Measurements from ENCODE around the gene ASL. TPM values are rescaled to one million over a fixed set of nuclear protein-coding genes. Genes with fewer than 3 reads are reported as not detected.

The ASL gene
- total and polyA plus RNA-seq, 10 of the 15 experiments (the other 5 are each of a cell fraction or from before 2014, with no cell fraction given), result 0.66 to 36.7 (median 28.8) TPM

DNA sequence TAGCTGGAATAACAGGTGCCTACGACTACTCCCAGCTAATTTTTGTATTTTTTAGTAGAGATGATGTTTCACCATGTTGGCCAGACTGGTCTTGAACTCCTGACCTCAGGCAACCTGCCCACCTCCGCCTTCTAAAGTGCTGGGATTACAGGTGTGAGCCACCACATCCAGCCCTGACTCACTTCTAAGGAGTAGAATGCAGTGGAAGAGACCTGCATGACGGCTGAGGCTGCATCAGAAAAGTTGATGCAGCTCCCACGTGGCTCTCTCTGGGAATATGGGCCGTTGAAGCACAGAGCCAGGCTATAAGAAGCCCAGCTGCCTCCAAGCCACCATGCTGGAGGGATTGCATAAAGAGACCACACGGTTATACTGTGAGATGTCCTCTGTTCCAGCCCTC lies 21.6 kb upstream of the ASL start (continued):
- TF ChIP-seq E4F1 (IDR thresholded peaks at IDR 0.05; ENCODE audit: borderline replicate concordance, partially characterized antibody), result no peak
- peak; percentile 76 for TF ChIP-seq RUNX3 (IDR thresholded peaks at IDR 0.05; ENCODE audit: low read length)
- no peak for TF ChIP-seq CUX1 (IDR thresholded peaks at IDR 0.05; ENCODE audit: insufficient replicate concordance, low read depth, low read length)
- TF ChIP-seq EGR1 (IDR thresholded peaks at IDR 0.05; ENCODE audit: borderline replicate concordance in 1 of 2, low read depth in 2 of 2, low read length in 2 of 2), result 0 out of 3 replicates have a peak, but pooled peaks of 1 of the 2 experiments have one; percentile 2
- TF ChIP-seq, protein P1, sequence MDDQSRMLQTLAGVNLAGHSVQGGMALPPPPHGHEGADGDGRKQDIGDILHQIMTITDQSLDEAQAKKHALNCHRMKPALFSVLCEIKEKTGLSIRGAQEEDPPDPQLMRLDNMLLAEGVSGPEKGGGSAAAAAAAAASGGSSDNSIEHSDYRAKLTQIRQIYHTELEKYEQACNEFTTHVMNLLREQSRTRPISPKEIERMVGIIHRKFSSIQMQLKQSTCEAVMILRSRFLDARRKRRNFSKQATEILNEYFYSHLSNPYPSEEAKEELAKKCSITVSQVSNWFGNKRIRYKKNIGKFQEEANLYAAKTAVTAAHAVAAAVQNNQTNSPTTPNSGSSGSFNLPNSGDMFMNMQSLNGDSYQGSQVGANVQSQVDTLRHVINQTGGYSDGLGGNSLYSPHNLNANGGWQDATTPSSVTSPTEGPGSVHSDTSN (IDR thresholded peaks at IDR 0.05; ENCODE audit: insufficient replicate concordance, low read depth, low read length), result no peak
- no peak for TF ChIP-seq HDAC2 (IDR thresholded peaks at IDR 0.05)
- TF ChIP-seq NBN (IDR thresholded peaks at IDR 0.05), result no peak
- TF ChIP-seq MYC (IDR thresholded peaks at IDR 0.05; ENCODE audit: insufficient read depth, insufficient read length, insufficient replicate concordance, low read length, severe bottlenecking), result no peak
- no peak for TF ChIP-seq ZSCAN29 (IDR thresholded peaks at IDR 0.05)
- no peak for TF ChIP-seq RB1 (IDR thresholded peaks at IDR 0.05; ENCODE audit: borderline replicate concordance)
- TF ChIP-seq POLR2A (IDR thresholded peaks at IDR 0.05; ENCODE audit: low read depth, low read length), result no peak
- no peak for TF ChIP-seq EZH2 (IDR thresholded peaks at IDR 0.05; ENCODE audit: borderline replicate concordance, control insufficient read depth, low read depth, low read length)
- TF ChIP-seq DPF2 (IDR thresholded peaks at IDR 0.05), result no peak
- no peak for TF ChIP-seq KAT2A (conservative IDR thresholded peaks at IDR 0.05; ENCODE audit: control insufficient read depth, low read depth, low read length)
- no peak for TF ChIP-seq RAD21 (IDR thresholded peaks at IDR 0.05; ENCODE audit: insufficient read depth, low read depth, low read length)
- no peak for TF ChIP-seq BMI1 (IDR thresholded peaks at IDR 0.05; ENCODE audit: borderline replicate concordance)
- TF ChIP-seq, protein P2, sequence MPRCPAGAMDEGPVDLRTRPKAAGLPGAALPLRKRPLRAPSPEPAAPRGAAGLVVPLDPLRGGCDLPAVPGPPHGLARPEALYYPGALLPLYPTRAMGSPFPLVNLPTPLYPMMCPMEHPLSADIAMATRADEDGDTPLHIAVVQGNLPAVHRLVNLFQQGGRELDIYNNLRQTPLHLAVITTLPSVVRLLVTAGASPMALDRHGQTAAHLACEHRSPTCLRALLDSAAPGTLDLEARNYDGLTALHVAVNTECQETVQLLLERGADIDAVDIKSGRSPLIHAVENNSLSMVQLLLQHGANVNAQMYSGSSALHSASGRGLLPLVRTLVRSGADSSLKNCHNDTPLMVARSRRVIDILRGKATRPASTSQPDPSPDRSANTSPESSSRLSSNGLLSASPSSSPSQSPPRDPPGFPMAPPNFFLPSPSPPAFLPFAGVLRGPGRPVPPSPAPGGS (IDR thresholded peaks at IDR 0.05; ENCODE audit: borderline replicate concordance, insufficient read depth, low read depth, low read length, poor library complexity, severe bottlenecking), result no peak
- TF ChIP-seq ELK1 (IDR thresholded peaks at IDR 0.05; ENCODE audit: low read depth, low read length), result no peak
- TF ChIP-seq TCF3 (IDR thresholded peaks at IDR 0.05; ENCODE audit: borderline replicate concordance, insufficient read depth, low read depth, low read length), result no peak

All from GM12878 (cell line).